Measurements from ENCODE around the gene FAU.

Gene FAU

GRCh38 chr11:65089621-65090020 is 32.3 kb downstream of the FAU start:
- H3K4me3 ChIP-seq (replicated peaks; ENCODE audit: low read depth, low read length), result no peak overlapping the region
- TF ChIP-seq, protein P1, sequence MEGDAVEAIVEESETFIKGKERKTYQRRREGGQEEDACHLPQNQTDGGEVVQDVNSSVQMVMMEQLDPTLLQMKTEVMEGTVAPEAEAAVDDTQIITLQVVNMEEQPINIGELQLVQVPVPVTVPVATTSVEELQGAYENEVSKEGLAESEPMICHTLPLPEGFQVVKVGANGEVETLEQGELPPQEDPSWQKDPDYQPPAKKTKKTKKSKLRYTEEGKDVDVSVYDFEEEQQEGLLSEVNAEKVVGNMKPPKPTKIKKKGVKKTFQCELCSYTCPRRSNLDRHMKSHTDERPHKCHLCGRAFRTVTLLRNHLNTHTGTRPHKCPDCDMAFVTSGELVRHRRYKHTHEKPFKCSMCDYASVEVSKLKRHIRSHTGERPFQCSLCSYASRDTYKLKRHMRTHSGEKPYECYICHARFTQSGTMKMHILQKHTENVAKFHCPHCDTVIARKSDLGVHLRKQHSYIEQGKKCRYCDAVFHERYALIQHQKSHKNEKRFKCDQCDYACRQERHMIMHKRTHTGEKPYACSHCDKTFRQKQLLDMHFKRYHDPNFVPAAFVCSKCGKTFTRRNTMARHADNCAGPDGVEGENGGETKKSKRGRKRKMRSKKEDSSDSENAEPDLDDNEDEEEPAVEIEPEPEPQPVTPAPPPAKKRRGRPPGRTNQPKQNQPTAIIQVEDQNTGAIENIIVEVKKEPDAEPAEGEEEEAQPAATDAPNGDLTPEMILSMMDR (IDR thresholded peaks at IDR 0.05; ENCODE audit: low read length, missing control alignments), result no peak
- no peak for DNase-seq (ENCODE audit: low read depth)

- no peak for DNase-seq (ENCODE audit: low read depth)
- TF ChIP-seq, protein P1 (IDR thresholded peaks at IDR 0.05; ENCODE audit: low read length, missing control alignments), result no peak
- no peak overlapping the region for H3K4me3 ChIP-seq (replicated peaks; ENCODE audit: low read depth, low read length)
Observed at GRCh38 chr11:65087827-65088226, 34.1 kb downstream of the FAU start.

DNA sequence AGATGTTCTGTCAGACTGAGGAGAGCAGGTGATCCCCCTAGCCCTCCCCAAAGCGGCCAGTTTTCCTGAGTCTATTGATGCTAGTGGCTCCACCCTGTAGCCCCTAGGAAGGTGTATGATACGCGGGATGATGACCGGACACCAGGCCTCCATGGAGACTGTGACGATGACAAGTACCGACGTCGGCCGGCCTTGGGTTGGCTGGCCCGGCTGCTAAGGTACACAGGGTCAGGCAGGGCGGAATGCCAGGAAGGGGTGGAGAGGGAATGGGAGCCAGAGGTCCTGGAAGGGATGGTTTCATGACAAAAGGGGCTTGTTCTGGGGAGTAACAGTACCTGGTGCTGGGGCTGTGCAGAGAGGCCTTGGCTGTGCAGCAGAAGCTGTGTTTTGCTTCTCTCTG is 34.7 kb downstream of the FAU start:
- no peak overlapping the region for H3K4me3 ChIP-seq (replicated peaks; ENCODE audit: low read depth, low read length)
- no peak for DNase-seq (ENCODE audit: low read depth)
- TF ChIP-seq, protein P1 (IDR thresholded peaks at IDR 0.05; ENCODE audit: low read length, missing control alignments), result no peak

- TF ChIP-seq, protein P1 (IDR thresholded peaks at IDR 0.05; ENCODE audit: low read length, missing control alignments), result no peak
- no peak overlapping the region for H3K4me3 ChIP-seq (replicated peaks; ENCODE audit: low read depth, low read length)
- no peak for DNase-seq (ENCODE audit: low read depth)
Observed at GRCh38 chr11:65086809-65087208, 35.1 kb downstream of the FAU start.

DNA sequence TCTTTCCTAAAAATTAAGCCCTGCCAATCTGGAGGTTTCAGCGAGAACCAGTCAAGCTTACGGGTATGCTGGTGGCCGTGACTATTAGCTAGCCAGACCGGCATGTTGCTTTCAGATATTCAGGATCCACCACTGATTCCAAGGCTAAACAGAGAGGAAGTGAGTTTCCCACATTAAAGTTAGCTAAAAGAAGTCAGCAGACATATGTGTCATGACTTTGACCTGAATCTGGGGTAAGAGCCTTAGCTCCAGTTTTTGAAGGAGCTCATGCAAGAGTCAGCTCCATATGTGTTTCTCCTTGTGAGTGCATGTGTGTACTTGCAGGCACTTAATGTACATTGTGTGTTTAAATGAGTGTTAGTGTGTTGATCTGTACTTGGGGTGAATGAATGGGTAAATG is 36.5 kb downstream of the FAU start:
- DNase-seq (ENCODE audit: low read depth), result no peak
- TF ChIP-seq, protein P1 (IDR thresholded peaks at IDR 0.05; ENCODE audit: low read length, missing control alignments), result no peak
- no peak overlapping the region for H3K4me3 ChIP-seq (replicated peaks; ENCODE audit: low read depth, low read length)

- H3K4me3 ChIP-seq (replicated peaks; ENCODE audit: low read depth, low read length), result peak overlapping the region; percentile 92
- TF ChIP-seq, protein P1 (IDR thresholded peaks at IDR 0.05; ENCODE audit: low read length, missing control alignments), result no peak
Observed at GRCh38 chr11:65084598-65085375, 37.1 kb downstream of the FAU start.

More at GRCh38 chr11:65084598-65085375, 37.1 kb downstream of the FAU start:
- DNase-seq (ENCODE audit: low read depth), result no peak

Data from fibroblast of pulmonary artery (primary cell).